ENCODE results near the gene CAB39L.
A peak's percentile ranks its signal among the peaks of the same experiment; 100 is the strongest.

The CAB39L gene

DNA sequence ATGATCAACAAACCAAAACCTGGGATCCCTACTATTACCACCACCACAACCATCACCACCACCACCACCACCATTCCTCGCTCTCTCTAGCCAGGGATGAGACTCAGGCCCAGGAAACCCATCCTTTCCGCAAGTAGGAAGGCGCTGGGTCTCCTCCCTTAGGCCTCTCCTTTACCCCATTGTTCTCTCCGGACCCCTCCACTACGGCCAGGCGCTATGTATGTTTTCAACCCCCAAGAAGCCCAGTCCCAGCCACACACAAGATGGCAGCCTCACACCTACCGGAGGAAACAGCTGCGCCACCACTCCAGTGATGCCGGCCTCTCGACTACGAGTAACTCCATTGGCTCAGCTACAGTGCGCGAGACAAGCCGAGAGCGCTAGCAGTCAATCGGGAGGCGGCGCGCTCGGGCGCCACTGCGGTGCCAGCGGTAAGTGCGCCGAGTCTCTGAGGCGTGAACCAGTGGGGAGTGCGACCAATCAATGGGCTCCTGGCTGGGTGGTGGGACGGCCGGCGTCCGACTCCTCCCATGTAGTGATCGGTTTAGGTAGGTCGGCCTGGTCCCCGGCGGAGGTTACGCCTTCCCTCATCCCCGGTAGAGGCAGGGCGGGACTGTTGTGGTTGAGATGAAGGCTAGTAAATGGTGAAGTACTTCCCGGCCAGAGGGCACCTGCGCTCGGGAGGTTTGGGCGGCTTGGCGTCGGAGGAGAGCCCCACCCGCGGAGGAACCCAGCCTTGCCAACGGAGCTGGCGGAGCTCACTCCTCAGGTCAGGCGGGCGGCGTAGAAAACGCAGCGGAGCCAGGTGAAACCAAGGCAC is at the start of gene CAB39L, which contains the start of gene SETDB2:
Gene CAB39L, minus strand, starts transcription at position 361 of the 820 bp plus-strand sequence. CDS start 61,154 bp downstream, outside the sequence.
Gene SETDB2, plus strand, starts transcription at position 571 of the 820 bp plus-strand sequence. CDS start 7,620 bp downstream, outside the sequence.
- peak; percentile 41; the same call in 1 of the 2 replicates for TF ChIP-seq NFIC (IDR thresholded peaks at IDR 0.05)
- TF ChIP-seq TEAD4 (IDR thresholded peaks at IDR 0.05): no peak
- TF ChIP-seq RAD21 (IDR thresholded peaks at IDR 0.05; ENCODE audit: low read depth): no peak
- TF ChIP-seq, protein P1, sequence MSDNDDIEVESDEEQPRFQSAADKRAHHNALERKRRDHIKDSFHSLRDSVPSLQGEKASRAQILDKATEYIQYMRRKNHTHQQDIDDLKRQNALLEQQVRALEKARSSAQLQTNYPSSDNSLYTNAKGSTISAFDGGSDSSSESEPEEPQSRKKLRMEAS (IDR thresholded peaks at IDR 0.05): peak; percentile 71
- TF ChIP-seq TCF12 (IDR thresholded peaks at IDR 0.05; ENCODE audit: low read depth): peak; percentile 44; the same call in 1 of the 2 replicates
- TF ChIP-seq, protein P2, sequence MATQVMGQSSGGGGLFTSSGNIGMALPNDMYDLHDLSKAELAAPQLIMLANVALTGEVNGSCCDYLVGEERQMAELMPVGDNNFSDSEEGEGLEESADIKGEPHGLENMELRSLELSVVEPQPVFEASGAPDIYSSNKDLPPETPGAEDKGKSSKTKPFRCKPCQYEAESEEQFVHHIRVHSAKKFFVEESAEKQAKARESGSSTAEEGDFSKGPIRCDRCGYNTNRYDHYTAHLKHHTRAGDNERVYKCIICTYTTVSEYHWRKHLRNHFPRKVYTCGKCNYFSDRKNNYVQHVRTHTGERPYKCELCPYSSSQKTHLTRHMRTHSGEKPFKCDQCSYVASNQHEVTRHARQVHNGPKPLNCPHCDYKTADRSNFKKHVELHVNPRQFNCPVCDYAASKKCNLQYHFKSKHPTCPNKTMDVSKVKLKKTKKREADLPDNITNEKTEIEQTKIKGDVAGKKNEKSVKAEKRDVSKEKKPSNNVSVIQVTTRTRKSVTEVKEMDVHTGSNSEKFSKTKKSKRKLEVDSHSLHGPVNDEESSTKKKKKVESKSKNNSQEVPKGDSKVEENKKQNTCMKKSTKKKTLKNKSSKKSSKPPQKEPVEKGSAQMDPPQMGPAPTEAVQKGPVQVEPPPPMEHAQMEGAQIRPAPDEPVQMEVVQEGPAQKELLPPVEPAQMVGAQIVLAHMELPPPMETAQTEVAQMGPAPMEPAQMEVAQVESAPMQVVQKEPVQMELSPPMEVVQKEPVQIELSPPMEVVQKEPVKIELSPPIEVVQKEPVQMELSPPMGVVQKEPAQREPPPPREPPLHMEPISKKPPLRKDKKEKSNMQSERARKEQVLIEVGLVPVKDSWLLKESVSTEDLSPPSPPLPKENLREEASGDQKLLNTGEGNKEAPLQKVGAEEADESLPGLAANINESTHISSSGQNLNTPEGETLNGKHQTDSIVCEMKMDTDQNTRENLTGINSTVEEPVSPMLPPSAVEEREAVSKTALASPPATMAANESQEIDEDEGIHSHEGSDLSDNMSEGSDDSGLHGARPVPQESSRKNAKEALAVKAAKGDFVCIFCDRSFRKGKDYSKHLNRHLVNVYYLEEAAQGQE (IDR thresholded peaks at IDR 0.05; ENCODE audit: low read depth): no peak
- peak; percentile 99 for TF ChIP-seq YY1 (IDR thresholded peaks at IDR 0.05; ENCODE audit: low read depth)
- TF ChIP-seq EP300 (IDR thresholded peaks at IDR 0.05; ENCODE audit: borderline replicate concordance): no peak
- TF ChIP-seq CEBPB (IDR thresholded peaks at IDR 0.05): no peak
- TF ChIP-seq USF1 (IDR thresholded peaks at IDR 0.05): peak; percentile 22; the same call in 1 of the 2 replicates
- TF ChIP-seq TAF1 (IDR thresholded peaks at IDR 0.05; ENCODE audit: low read depth): peak; percentile 59
- TF ChIP-seq CREB1 (IDR thresholded peaks at IDR 0.05; ENCODE audit: low read depth): peak; percentile 60
- no peak for TF ChIP-seq ZBTB7A (IDR thresholded peaks at IDR 0.05; ENCODE audit: low read depth)
- peak; percentile 60; the same call in 1 of the 2 replicates for TF ChIP-seq EGR1 (IDR thresholded peaks at IDR 0.05)
- TF ChIP-seq FOXM1 (IDR thresholded peaks at IDR 0.05; ENCODE audit: borderline replicate concordance, low read depth): no peak

DNA sequence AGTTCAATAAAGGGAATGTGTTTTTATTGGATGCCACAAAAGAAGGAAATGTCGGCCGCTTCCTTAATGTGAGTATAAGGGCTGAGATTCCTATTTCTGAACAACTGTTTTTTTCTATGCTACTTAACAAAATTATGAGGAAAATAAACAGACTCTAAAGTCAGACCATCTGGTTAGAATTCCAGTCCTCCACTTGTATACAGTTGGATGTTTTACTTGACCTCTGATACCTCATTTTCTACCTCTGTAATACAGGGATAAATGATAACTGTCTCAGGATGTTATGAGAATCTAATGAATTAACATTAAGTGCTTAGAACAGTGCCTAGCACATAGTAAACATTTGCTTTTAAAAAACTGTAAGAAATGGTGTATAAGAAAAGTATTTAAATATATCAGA is 44.7 kb upstream of the CAB39L start:
- TF ChIP-seq TEAD4 (IDR thresholded peaks at IDR 0.05) (no peak), EGR1 (IDR thresholded peaks at IDR 0.05) (no peak), TAF1 (IDR thresholded peaks at IDR 0.05; ENCODE audit: low read depth) (no peak), EP300 (IDR thresholded peaks at IDR 0.05; ENCODE audit: borderline replicate concordance) (no peak), RAD21 (IDR thresholded peaks at IDR 0.05; ENCODE audit: low read depth) (no peak), ZBTB7A (IDR thresholded peaks at IDR 0.05; ENCODE audit: low read depth) (no peak), CEBPB (IDR thresholded peaks at IDR 0.05) (no peak), YY1 (IDR thresholded peaks at IDR 0.05; ENCODE audit: low read depth) (no peak), USF1 (IDR thresholded peaks at IDR 0.05) (no peak), CREB1 (IDR thresholded peaks at IDR 0.05; ENCODE audit: low read depth) (no peak), NFIC (IDR thresholded peaks at IDR 0.05) (no peak)
- TF ChIP-seq, protein P2 (IDR thresholded peaks at IDR 0.05; ENCODE audit: low read depth): no peak
- TF ChIP-seq, protein P1 (IDR thresholded peaks at IDR 0.05): no peak

- no peak for TF ChIP-seq RAD21 (IDR thresholded peaks at IDR 0.05; ENCODE audit: low read depth)
- no peak for TF ChIP-seq TEAD4 (IDR thresholded peaks at IDR 0.05)
- no peak for TF ChIP-seq CEBPB (IDR thresholded peaks at IDR 0.05)
- no peak for TF ChIP-seq EGR1 (IDR thresholded peaks at IDR 0.05)
- TF ChIP-seq TCF12 (IDR thresholded peaks at IDR 0.05; ENCODE audit: low read depth): no peak
- TF ChIP-seq USF1 (IDR thresholded peaks at IDR 0.05): no peak
These were observed 37.9 kb upstream of the CAB39L start for GRCh38 chr13:49481788-49482187.

DNA sequence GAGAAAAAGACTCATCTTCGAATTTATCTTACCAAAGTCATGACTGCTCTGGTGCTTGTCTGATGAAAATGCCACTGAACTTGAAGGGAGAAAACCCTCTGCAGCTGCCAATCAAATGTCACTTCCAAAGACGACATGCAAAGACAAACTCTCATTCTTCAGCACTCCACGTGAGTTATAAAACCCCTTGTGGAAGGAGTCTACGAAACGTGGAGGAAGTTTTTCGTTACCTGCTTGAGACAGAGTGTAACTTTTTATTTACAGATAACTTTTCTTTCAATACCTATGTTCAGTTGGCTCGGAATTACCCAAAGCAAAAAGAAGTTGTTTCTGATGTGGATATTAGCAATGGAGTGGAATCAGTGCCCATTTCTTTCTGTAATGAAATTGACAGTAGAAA is 32.7 kb upstream of the CAB39L start:
- TF ChIP-seq CREB1 (IDR thresholded peaks at IDR 0.05; ENCODE audit: low read depth) (no peak), TEAD4 (IDR thresholded peaks at IDR 0.05) (no peak), USF1 (IDR thresholded peaks at IDR 0.05) (no peak), FOXM1 (IDR thresholded peaks at IDR 0.05; ENCODE audit: borderline replicate concordance, low read depth) (no peak), TAF1 (IDR thresholded peaks at IDR 0.05; ENCODE audit: low read depth) (no peak), ZBTB7A (IDR thresholded peaks at IDR 0.05; ENCODE audit: low read depth) (no peak), RAD21 (IDR thresholded peaks at IDR 0.05; ENCODE audit: low read depth) (no peak), EGR1 (IDR thresholded peaks at IDR 0.05) (no peak), TCF12 (IDR thresholded peaks at IDR 0.05; ENCODE audit: low read depth) (no peak), EP300 (IDR thresholded peaks at IDR 0.05; ENCODE audit: borderline replicate concordance) (no peak)
- TF ChIP-seq, protein P2 (IDR thresholded peaks at IDR 0.05; ENCODE audit: low read depth): no peak
- TF ChIP-seq, protein P1 (IDR thresholded peaks at IDR 0.05): no peak

All from Ishikawa (cell line).